ACHN (cell line): ENCODE results near the gene MYOD1.

Experiments
- DNase-seq: peaks from one replicate; pipeline ENCODE4 v3.0.0-alpha.2; 2015
- in situ Hi-C: cut with HindIII; loops from 2 replicates; pipeline ENCODE4 v1.10.0; 2017; ENCODE audit warnings: low sequenced_read_pairs, low pct_ligation_motif_present, low pct_unique_long_range_greater_than_20kb

Gene MYOD1

DNA sequence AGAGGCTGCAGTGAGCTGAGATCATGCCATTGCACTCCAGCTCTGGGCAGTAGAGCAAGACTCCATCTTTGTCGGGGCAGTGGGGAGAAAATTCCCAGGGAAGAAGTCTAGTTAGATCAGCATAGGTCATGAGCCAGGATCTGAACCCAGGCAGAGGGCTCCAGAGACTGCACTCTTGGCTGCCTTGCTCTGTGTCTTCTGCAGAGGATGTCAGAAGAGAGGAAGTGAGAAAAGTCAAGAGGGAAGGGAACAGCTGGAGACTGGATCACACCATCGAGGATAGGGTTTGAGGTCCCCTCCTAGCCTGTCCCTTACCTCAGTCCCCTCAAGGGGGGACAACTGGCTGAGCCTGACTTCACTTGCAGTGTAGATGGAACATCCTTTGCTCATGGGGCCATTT lies 5.8 kb downstream of the MYOD1 start:
- in situ Hi-C loops: no loop called here
- DNase-seq: no peak

GRCh38 chr11:17730137-17730536 lies 10.8 kb downstream of the MYOD1 start:
- in situ Hi-C loops: no loop called here
- no peak for DNase-seq

DNA sequence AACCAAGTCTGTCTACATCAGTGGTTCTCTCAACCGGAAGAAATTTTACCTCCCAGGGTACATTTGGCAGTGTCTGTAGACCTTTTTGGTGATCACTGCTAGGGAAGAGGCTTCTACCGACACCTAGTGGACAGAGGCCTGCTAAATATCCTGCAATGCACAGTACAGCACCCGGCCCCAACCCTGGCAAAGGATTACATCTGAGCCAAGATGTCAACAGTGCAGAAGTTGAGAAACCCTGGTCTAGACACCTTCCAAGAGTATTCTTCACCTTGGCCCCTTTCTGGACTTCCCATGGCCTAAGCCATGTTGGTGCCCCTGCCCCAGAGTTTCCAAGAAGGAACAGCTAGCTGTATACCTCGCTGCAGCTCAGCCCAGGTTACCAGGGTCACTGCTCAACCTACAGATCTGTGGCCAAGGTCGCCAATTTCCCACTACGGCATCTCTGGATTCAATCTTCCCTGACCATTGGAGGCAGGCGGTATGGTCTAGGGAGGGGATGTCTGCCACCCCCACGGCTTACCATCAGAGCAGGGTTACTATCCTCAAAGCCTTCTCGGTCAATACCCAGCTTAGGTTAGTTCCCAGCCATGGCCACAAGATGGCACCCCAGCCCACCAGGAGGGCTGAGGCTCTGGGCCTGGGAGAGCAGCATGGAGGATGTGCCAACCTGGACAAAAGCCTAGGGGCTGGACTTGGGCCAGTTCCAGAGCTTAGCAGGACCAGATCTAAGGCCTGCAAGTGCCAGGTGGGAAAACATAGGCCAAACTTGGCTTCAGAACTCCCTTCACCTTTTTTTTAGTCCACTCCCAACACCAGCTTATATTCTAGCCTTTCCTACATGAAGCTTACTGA lies 11.5 kb downstream of the MYOD1 start:
- peak; percentile 73 for DNase-seq
- in situ Hi-C loops: no loop called here

DNA sequence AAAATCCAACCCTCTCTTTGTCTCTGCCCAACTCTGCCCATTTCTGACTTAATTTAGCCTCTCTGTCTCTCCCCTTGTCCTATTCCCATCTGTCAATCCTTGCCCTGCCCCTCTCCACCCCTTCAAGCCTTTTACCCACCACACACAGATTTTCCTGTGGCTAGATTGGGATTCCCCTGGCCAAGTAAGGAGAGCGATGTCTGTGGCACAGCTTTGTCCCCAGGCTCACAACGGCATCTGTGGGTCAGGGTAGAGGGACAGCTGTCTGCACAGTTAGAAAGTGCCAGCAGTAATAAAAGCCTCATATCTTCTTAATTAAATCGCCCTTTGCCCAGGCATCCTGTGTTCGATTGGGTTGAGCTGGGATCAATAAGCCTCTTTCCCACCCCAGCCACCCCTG lies 13.9 kb downstream of the MYOD1 start:
- in situ Hi-C loops: no loop called here
- no peak for DNase-seq

DNA sequence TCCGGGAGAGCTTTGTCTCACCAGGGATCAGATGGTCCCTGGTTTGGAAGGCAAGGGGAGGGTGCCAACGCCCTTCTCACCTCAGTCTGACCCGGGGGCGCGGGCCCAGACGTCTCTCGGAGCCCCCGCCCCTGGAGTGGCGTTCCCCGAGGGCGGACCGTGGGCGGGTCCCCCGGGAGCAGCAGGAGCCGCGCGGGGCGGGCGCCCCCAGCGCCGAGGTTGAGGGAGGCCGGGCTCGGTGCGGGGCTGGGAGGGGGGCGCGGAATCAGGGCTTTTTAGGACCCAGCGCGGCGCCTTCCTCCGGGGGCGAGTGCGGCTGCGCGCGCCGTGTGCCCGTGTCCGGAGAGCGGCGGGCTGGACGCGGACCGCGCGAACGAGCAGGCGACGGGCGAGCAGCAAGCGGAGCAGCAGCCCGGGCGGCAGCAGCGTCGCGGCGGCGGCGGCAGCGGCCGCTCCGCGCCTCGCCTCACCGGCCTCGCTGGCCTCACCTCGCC lies 15.1 kb downstream of the MYOD1 start, which contains the start of gene KCNC1:
KCNC1 (plus strand) TSS at position 364 of the 494 bp plus-strand sequence. CDS start 1,222 bp downstream, outside the sequence.
- in situ Hi-C loops: no loop called here
- peak; percentile 42 for DNase-seq

GRCh38 chr11:17734986-17735817 lies 15.8 kb downstream of the MYOD1 start:
- peak; percentile 75 for DNase-seq
- in situ Hi-C loops: no loop called here

- in situ Hi-C loops: no loop called here
- no peak for DNase-seq
These were observed 16.6 kb downstream of the MYOD1 start for GRCh38 chr11:17735818-17736578.

GRCh38 chr11:17736579-17736893 lies 17.2 kb downstream of the MYOD1 start:
- in situ Hi-C loops: no loop called here

DNA sequence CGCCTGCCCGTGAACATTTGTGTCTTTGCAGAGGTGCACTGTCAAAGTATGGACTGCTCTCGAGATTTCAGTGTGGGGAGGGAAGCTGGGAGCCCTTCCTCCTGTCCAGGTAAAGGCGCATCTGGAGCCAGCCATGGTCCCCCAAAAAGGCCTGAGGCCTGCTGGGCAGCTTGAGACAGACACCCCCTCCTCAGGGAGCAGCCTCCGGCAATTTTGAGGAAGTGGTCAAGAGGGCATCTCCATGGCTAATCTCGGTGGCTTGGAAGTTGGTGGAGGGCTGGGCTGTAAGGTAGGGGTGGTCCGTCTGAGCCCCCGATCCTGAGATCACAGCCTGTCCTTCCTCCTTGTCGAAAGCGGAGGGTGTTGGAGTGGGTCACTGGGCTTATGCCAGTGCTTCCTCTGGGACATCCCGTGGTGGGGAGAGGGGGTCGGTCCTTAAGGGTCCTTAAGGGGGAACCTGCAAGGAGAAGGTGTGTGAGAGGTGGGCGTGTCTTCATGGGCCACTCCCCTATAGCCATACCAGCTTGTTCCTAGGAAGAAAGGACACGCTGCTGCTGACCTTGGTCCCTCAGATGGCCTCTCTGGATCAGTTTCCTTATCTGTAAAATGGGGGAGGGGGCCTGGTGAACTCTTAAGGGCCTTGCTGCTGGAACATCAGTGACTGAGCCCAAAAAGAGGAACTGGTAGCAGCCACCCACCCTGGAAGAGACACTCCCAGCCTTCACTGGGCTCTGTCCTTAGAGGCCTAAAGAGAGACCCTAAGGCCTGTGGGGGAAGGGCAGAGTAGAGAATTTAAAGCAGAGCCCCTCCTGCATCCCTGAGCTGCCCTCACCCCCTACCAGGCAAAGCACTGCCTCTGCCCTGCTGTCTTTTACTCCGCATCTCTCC lies 17.8 kb downstream of the MYOD1 start:
- in situ Hi-C loops: no loop called here
- no peak for DNase-seq

More at GRCh38 chr11:17736579-17736893, 17.2 kb downstream of the MYOD1 start:
- DNase-seq: no peak

DNA sequence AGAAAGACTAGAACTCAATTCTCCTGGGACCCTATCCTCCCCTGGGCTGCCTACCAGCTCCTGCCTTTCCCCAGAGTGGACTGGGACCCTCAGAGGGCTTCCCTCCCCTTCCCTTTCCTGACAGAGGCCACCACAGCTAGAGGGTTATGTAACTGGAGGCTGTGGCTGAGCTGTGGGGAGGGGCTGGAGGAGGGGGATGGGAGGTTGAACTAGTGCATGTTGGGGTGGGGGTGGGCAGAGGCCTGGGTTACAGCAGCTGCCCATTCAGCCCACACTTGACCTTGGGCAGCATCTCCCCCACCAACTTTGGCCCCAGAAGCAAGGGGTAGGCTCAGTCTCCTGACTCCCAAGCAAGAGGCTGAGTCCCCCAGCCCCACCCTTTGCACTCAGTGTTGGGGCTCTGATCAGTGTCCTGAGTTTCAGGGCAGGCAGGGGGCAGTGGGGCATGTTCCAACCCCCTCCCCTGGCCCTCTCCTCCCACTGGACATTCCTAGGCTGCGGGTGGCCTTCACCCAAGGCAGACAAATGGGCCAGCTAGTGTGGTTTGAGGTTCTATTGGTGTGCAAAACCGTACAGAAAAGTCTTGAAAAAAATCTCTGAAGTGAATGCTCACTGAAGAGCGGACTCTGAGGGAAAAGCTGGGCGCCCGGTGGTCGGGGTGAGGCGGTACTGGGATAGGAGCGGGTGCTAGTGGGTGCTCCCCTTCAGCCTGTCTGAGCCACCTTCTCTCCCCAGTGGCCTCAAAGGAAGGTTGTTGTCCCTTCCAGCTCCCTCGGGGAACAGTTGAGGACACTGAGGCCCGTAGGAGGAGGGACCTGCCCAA lies 19.0 kb downstream of the MYOD1 start:
- DNase-seq: no peak
- in situ Hi-C loops: no loop called here

- in situ Hi-C loops: no loop called here
These were observed 20.6 kb downstream of the MYOD1 start for GRCh38 chr11:17739945-17740338.

DNA sequence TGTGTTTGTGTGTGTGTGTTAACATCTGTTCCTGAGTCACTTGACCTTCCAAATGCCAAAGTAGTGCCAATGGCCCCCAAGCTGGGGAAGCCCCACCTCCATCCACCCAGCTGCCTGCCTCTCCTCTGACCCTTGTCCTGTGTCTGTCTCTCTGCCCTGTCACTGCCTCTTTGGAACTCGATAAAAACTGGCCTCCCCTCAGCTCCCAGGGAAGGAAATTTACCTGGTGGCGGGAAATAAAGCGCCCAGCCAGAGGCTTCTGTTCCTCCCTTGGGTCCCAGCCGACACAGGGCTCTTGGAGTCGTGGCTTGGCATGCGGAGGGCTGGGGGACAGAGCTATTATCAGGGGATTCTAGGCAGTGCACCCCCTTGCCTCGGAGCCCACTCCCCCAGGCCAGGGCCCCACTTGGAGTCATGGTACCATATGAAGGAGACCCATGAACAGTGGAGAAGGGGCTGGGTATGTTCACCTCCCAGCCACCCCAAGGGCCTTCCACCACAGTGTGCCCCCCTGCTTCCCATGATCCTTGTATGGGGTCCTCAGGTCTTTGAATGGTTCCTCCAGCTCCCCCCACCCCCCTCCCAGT lies 21.4 kb downstream of the MYOD1 start:
- DNase-seq: no peak
- in situ Hi-C loops: no loop called here

More at GRCh38 chr11:17739945-17740338, 20.6 kb downstream of the MYOD1 start:
- no peak for DNase-seq

DNA sequence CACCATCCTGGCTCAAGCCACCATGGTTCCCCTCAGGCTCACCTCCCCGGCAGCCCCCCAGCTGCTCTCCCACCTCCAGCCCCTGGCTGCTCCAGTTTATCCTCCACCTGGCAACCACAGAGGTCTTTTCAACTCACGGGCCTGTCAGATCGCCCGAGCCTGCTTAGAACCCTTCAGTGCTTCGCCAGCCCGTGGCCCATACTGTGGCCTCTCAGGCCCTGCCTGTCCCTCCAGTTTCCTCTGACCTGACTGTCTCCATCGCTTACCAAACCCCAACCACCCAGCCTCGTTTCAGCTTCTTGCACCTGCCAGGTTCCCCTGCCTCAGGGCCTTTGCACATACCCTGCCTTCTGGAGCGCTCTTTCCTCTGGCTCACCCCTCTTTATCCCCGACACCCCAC lies 22.1 kb downstream of the MYOD1 start:
- DNase-seq: no peak
- in situ Hi-C loops: no loop called here

- in situ Hi-C loops: no loop called here
These were observed 22.6 kb downstream of the MYOD1 start for GRCh38 chr11:17742019-17742418.

GRCh38 chr11:17743026-17743807 lies 23.8 kb downstream of the MYOD1 start:
- in situ Hi-C loops: no loop called here
- no peak for DNase-seq

More at GRCh38 chr11:17742019-17742418, 22.6 kb downstream of the MYOD1 start:
- DNase-seq: no peak

DNA sequence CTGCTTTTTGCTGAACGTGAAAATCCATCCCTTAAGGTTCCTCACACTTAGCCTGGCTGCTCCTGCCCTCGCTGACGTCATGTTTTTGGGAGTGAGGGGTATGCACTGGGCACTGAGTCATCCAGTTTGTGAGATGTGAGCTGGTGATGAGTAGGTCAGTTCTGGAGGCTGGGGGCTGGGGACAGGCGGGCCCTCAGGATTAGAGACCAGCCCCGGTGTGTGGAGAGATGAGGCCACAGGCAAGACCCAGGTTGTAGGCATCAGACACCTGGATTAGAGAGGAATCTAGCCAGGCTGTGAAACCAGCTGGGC lies 24.4 kb downstream of the MYOD1 start:
- DNase-seq: no peak
- in situ Hi-C loops: no loop called here
